HCT116 (cell line): Measurements from ENCODE around the gene MIPEP. TPM values are rescaled to one million over a fixed set of nuclear protein-coding genes. Genes with fewer than 3 reads are reported as not detected.

Source experiments
- ATAC-seq: fragments of 200-7000 bp; cut with Tn5 transposase; 2 replicates; pipeline ENCODE4 v1.9.1; 2020; ENCODE audit warnings: mild to moderate bottlenecking, moderate library complexity
- BruUV-seq: library from RNA; stranded (reverse); fragments of 400-500 nt; replicated peaks from 2 replicates; lab custom pipeline; 2021; lab: Mats Ljungman, UMichigan
- CTCF ChIA-PET: fragments of 300-600 bp; sonication (Branson Sonifier 250); formaldehyde crosslinking; loops from one replicate; lab custom pipeline; 2021; ENCODE audit warnings: antibody characterized with exemption; lab: Charles Lee
- POLR2A ChIA-PET: fragments of 300-600, 350-600 bp; sonication (Branson Sonifier 250); formaldehyde crosslinking; loops from one replicate; lab custom pipeline; 2021; ENCODE audit warnings: antibody characterized with exemption; lab: Charles Lee
- RAD21 ChIA-PET, 2 experiments: fragments of 300-600 bp; sonication (Branson Sonifier 250); formaldehyde crosslinking; loops; one replicate each; lab custom pipeline; 2023; ENCODE audit warnings: low total read pairs in 2 of 2; ENCODE audit not compliant: uncharacterized antibody in 2 of 2, unreplicated experiment in 2 of 2, low non-redundant PET in 1 of 2; lab: Charles Lee
- DNase-seq: peaks from one replicate; pipeline ENCODE4 v3.0.0-alpha.2; 2010; ENCODE audit warnings: low read depth, low spot score
- H2AFZ ChIP-seq: fragments of 200-600 bp; shearing (Covaris generic), sonication (generic); 2 replicates; pipeline ENCODE4 v1.6.1; 2017; ENCODE audit warnings: low read depth, mixed run types, mixed read lengths, antibody characterized with exemption, low read length; ENCODE audit not compliant: poor library complexity, severe bottlenecking
- H3K27ac ChIP-seq: 2 replicates; pipeline ENCODE4 v1.5.1; 2012; ENCODE audit warnings: low read depth, low read length
- H3K27me3 ChIP-seq: fragments of 200-600 bp; sonication (generic); 2 replicates; pipeline ENCODE4 v1.6.1; 2016; ENCODE audit warnings: mixed run types, low read length, mixed read lengths; ENCODE audit not compliant: insufficient read depth
- H3K36me3 ChIP-seq, 2 experiments: fragments of 200-500 bp in 1 of 2; fragments of 200-600 bp in 1 of 2; sonication (Bioruptor generic) in 1 of 2; sonication (generic) in 1 of 2; 2 replicates each; pipeline versions ENCODE4 v1.5.1 to v1.6.1; 2014 to 2016; ENCODE audit warnings: low read length in 2 of 2, inconsistent platforms in 1 of 2, mixed read lengths in 1 of 2, mixed run types in 1 of 2; ENCODE audit not compliant: insufficient read depth in 2 of 2, control insufficient read depth in 1 of 2
- H3K4me1 ChIP-seq, 2 experiments: fragments of 200-600 bp in 1 of 2; sonication (generic) in 1 of 2; 2 replicates each; pipeline versions ENCODE4 v1.5.1 to v1.6.1; 2012 to 2017; ENCODE audit warnings: low read length in 2 of 2, inconsistent platforms in 1 of 2, mild to moderate bottlenecking in 1 of 2, mixed read lengths in 1 of 2, mixed run types in 1 of 2, moderate library complexity in 1 of 2; ENCODE audit not compliant: insufficient read depth in 2 of 2, control insufficient read depth in 1 of 2
- H3K4me2 ChIP-seq: fragments of 200-600 bp; sonication (generic); 2 replicates; pipeline ENCODE4 v1.6.1; 2017; ENCODE audit warnings: mixed run types, low read length, mixed read lengths
- H3K4me3 ChIP-seq, 2 experiments: fragments of 200-600 bp in 1 of 2; sonication (generic) in 1 of 2; replicated peaks in 1 of 2; 2 replicates each; pipeline ENCODE4 v1.5.1; 2011 to 2016; ENCODE audit warnings: low read length in 2 of 2, control low read depth in 1 of 2, low read depth in 1 of 2, mild to moderate bottlenecking in 1 of 2, mixed read lengths in 1 of 2, mixed run types in 1 of 2
- H3K79me2 ChIP-seq: fragments of 200-600 bp; sonication (generic); 2 replicates; pipeline ENCODE4 v1.6.1; 2017; ENCODE audit warnings: mild to moderate bottlenecking, mixed run types, low read length, moderate library complexity, mixed read lengths; ENCODE audit not compliant: insufficient read depth
- H3K9ac ChIP-seq: fragments of 200-600 bp; sonication (generic); 2 replicates; pipeline ENCODE4 v1.6.1; 2016; ENCODE audit warnings: low read length, mixed read lengths
- H3K9me2 ChIP-seq: fragments of 200-600 bp; sonication (generic), shearing (Covaris generic); 2 replicates; pipeline ENCODE4 v1.6.1; 2017; ENCODE audit warnings: mixed run types, mild to moderate bottlenecking, moderate library complexity; ENCODE audit not compliant: insufficient read depth
- H3K9me3 ChIP-seq, 2 experiments: fragments of 200-500 bp in 1 of 2; fragments of 200-600 bp in 1 of 2; sonication (Bioruptor generic) in 1 of 2; sonication (generic) in 1 of 2; 2 replicates each; pipeline ENCODE4 v1.6.1; 2014 to 2017; ENCODE audit warnings: low read length in 2 of 2, mixed read lengths in 2 of 2, inconsistent platforms in 1 of 2, low read depth in 1 of 2, mild to moderate bottlenecking in 1 of 2, mixed run types in 1 of 2, moderate library complexity in 1 of 2; ENCODE audit not compliant: control insufficient read depth in 1 of 2, insufficient read depth in 1 of 2
- H4K20me1 ChIP-seq: fragments of 200-600 bp; sonication (generic), shearing (Covaris generic); 2 replicates; pipeline ENCODE4 v1.6.1; 2017; ENCODE audit warnings: mixed run types, mild to moderate bottlenecking, moderate library complexity; ENCODE audit not compliant: insufficient read depth
- EZH2 ChIP-seq: fragments of 200-600 bp; sonication (generic); IDR thresholded peaks from 2 replicates; pipeline ENCODE4 v1.6.1; 2017; ENCODE audit warnings: antibody characterized with exemption, mixed run types
- POLR2AphosphoS5 ChIP-seq: IDR thresholded peaks from 2 replicates; pipeline ENCODE4 v1.6.1; 2011; ENCODE audit warnings: mild to moderate bottlenecking, low read depth, low read length, moderate library complexity
- SIN3A ChIP-seq: IDR thresholded peaks from 2 replicates; pipeline ENCODE4 v1.6.1; 2012; ENCODE audit warnings: low read depth
- TCF7L2 ChIP-seq: IDR thresholded peaks from 2 replicates; pipeline ENCODE4 v1.7.0; 2011; ENCODE audit warnings: borderline replicate concordance, inconsistent platforms; ENCODE audit not compliant: insufficient read depth, insufficient read length; ENCODE audit errors: extremely low read depth
- intact Hi-C: fragments of 100-400 bp; cut with micrococcal nuclease; formaldehyde crosslinking; loops from 2 replicates; pipeline ENCODE4 v1.10.0; 2022
- total RNA-seq: library from RNA; stranded (reverse); gene quantifications from one replicate; pipeline ENCODE4 v1.2.1, GENCODE V29; 2021; ENCODE audit not compliant: unreplicated experiment

The MIPEP gene
- total RNA-seq, 1 experiment from 2014 or later = 33.3 TPM

DNA sequence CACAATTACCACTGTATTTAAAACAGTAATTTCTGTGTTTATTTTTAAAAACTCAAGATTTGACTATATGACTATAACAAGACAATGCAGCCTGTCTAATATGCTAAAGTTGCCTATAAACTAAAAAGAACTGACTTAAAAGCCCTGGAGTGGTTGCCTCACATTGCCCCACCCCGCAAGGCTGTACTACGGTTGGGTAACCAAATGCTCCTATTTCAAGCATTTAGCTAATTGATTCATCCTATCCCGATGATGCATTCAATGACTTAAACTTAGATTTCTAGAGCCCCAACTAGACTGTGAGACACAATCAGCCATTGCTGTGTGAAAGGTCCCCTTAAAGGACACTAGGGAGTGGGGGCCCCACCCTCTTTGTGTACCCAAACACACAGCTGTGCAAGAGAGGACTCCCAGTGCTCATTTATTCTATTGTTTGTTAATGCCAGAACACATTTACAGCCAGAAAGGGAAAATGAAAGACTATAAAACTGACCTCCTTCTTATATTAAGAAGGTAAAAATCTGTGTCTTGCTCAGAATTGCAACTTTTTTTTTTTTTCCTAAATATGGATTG lies 66.9 kb downstream of the MIPEP start:
- Histone ChIP-seq H3K4me1 (no peaks in the 10 kb centered on the region), H3K27ac (no peak overlapping the region), H3K27me3 (no peaks in the 10 kb centered on the region), H4K20me1 (no peaks in the 10 kb centered on the region), H2AFZ (no peak overlapping the region), H3K79me2 (no peaks in the 10 kb centered on the region), H3K9me3 (no peaks in the 10 kb centered on the region), H3K9ac (no peak overlapping the region), H3K36me3 (no peaks in the 10 kb centered on the region), H3K4me3 (no peak overlapping the region), H3K9me2 (no peaks in the 10 kb centered on the region), H3K4me2 (no peak overlapping the region)
- BruUV-seq = no TSS peak
- ATAC-seq = no peak
- no peak for DNase-seq
- TF ChIP-seq EZH2 = no peak
- no peak for TF ChIP-seq SIN3A
- no peak for TF ChIP-seq TCF7L2
- CTCF ChIA-PET = no interaction called here
- intact Hi-C loops = no loop called here
- POLR2A ChIA-PET = no interaction called here
- RAD21 ChIA-PET = interaction anchor here in 1 of 2 experiments (0.6 kb wide), 1 partner anchor 493 kb away, joined by 3 read pairs; no protein-coding TSS in a partner anchor

DNA sequence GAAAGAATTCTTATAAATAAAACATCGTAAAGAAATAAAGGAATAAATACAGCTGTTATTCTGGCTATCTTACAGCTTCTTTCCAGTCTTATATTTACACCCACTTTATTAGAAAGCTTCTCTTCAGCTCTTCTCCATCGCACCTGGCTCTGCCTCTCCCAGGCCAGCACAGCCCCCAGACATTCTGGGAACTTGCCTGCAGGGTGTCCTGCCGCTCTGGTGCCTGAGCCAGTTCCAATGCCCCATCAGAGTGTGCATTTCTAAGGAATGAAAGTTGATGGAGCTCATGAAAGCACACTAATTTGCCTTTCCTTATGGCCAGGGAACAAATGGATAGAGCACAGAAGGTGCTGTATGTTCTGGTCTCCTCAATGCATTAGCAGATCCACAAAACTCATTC lies 68.7 kb downstream of the MIPEP start:
- Histone ChIP-seq H3K27ac (no peak overlapping the region), H2AFZ (no peak overlapping the region), H3K9ac (no peak overlapping the region), H3K27me3 (no peaks in the 10 kb centered on the region), H4K20me1 (no peaks in the 10 kb centered on the region), H3K9me3 (no peaks in the 10 kb centered on the region), H3K36me3 (no peaks in the 10 kb centered on the region), H3K4me2 (no peak overlapping the region), H3K4me1 (no peaks in the 10 kb centered on the region), H3K79me2 (no peaks in the 10 kb centered on the region), H3K9me2 (no peaks in the 10 kb centered on the region), H3K4me3 (no peak overlapping the region)
- intact Hi-C loops = no loop called here
- DNase-seq = no peak
- ChIA-PET CTCF (no interaction called here), POLR2A (no interaction called here), RAD21 (no interaction called here)
- no peak for TF ChIP-seq TCF7L2
- no peak for TF ChIP-seq SIN3A
- no peak for TF ChIP-seq EZH2
- TF ChIP-seq POLR2AphosphoS5 = no peak
- ATAC-seq = no peak
- no TSS peak for BruUV-seq
